Stimulated activated CD8-positive, alpha-beta memory T cell treated with anti-CD3 and anti-CD28 coated beads, Interleukin-15, amount 100 ng/mL, for 24 hours (primary cell): ENCODE results near the gene ITGB2.

ENCODE experiments used
- DNase-seq: peaks from one replicate; pipeline ENCODE4 v3.0.0-alpha.2; 2020; ENCODE audit warnings: low read depth

The ITGB2 gene

DNA sequence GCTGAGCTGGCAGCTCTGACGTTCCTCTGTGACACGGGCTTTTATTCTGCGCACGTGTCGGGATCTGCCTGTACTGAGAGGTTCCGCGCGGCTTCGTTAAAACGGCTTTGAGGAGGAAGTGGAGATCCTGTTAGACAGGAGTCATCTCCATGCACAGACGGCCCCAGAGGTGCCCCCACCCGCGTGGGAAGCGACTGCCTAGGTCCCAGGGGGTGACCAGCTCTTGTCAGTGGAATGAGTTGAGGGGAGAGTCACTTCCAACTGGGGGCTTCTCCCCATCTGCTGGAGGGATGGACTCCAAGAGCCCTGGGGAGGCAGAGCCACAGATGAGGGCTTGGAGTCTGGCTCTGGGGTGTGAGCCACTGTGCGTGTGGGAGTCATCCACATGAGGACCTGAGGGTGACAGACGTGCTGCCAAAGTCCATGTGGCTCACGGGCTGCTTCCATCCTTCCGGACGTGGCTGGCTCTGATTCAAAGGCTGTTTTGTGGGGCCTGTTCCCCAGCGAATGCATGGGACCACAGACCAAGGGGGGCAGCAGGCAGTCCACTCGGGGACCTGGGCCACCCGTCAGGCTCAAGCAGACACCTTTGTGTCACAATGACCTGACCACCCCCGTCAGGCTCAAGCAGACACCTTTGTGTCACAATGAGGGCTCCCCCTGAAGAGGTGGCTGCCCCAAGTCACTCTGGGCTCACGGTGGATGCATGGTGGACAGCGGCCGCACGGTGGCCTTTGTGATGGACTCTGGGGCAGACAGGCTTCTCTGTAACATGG, 74.0 kb downstream of the ITGB2 start:
- DNase-seq, result no peak

GRCh38 chr21:44846224-44846484, 74.5 kb downstream of the ITGB2 start:
- no peak for DNase-seq

DNA sequence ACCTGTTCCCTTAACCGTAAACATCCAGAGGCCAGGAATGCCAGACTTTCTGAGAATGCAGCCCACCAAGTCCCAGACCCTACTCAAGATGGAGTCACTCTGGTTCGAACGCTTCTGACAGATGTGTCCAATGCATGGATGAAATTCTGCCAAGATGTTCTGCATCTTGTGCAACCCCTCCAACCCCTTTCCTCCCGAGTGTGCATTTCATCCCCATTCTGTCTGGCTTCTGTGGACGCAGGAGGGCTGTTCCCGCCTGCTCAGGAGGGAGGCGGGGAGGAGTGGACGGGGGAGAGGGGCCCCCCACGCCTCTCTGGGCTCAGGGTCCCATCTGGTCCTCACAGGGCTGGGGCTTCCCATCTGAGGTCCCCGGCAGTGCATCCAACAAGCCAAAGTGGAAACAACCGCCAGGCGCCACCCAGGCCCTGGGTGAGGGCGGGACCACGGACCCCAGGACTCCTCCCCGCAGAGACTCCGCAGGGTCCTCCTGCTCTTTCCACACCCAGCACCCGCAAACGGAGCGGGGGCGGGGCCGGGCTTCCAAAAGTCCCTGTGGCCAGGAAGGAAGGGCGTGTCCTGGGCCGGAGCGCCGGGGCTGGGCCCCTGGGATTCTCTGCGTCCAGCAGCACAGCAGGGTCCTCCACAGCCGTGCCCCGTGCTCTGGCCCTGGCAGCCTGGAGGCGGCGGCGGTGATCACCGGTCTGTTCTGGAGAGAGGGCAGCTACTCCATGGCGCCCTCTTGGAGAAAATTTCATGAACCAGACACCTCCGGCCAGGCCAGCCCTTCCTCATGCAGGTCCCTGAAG, 75.1 kb downstream of the ITGB2 start:
- no peak for DNase-seq

DNA sequence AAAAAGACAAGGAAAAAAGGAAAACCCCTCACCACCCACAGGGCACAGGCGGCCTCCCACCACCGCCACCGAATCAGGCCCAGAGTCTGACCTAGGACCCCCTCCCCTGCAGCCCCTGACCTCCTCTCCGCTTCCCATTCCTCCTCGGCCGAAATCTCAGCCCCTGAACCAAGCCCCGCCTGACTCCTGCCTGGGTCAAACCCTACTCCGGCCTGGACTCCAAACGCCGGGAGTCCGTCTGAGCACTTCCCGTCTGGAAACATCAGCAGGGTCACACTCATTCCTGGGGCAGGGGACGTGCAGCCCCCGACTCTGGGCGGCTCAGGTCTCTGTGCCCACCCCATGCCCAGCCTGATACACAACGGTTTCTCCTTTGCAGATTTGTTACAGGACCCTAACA, 76.4 kb downstream of the ITGB2 start:
- DNase-seq, result no peak

GRCh38 chr21:44842721-44843445, 77.8 kb downstream of the ITGB2 start:
- no peak for DNase-seq

- no peak for DNase-seq
Observed at GRCh38 chr21:44842087-44842486, 78.6 kb downstream of the ITGB2 start.

DNA sequence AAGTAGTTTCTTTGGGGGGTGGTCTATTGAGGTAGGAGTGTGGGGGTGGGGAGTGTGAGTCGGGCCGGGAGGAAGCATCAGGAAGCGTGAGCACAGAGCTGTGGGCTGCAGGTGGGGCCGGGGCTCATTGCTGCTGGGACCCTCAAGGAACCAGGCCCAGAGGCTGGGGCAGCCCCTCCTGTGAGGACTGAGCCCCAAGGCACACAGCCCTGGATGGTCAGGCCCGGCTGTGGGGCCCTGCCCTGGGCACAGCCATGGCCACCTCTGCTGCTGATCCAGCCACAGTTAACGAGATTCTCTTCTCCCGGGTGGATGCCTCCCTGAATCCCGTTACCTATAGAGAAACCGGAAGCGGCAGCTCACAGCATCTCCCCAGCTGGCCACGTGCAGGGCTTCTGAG, 79.9 kb downstream of the ITGB2 start:
- DNase-seq, result no peak

- DNase-seq, result no peak
Observed at GRCh38 chr21:44838951-44839350, 81.7 kb downstream of the ITGB2 start.

DNA sequence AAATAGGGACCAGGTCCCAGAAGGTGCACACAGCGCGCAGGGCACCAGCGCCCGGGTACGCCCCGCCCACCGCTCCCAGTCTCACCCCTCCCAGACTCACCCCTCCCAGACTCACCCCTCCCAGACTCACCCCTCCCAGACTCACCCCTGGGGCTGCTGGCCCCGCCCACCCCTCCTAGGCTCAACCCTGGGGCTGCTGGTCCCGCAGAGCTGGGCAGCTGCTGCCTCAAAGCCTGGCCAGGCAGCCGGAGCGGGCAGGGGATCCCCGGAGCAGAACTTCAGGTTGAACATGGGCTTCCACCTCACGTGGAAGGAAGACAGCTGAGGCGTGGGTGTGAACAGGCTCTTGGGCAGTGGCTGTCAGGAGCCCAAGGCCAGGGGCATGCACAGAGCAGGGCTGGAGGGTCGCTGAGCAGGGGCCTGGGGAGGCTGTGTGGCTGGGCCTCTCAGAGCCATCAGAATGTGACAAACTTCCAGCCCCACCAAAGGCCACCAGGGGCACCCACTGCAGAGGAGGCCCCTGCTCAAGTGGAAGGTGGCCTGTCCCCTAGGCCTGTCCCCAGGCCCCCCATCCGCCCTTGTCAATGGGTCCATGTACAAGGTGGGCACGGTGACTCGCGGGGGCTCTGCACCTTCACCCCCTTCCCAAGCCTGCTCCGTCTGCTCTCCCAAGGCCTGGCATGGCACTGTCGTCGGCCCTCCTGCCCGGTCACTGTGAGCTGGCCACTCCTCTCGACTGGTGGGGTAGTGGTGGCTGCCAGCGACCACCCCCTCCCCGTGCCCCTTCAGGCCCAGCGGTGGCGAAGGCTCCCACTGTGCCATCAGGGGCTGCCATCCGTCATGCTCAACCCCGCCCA, 82.4 kb downstream of the ITGB2 start:
- no peak for DNase-seq

DNA sequence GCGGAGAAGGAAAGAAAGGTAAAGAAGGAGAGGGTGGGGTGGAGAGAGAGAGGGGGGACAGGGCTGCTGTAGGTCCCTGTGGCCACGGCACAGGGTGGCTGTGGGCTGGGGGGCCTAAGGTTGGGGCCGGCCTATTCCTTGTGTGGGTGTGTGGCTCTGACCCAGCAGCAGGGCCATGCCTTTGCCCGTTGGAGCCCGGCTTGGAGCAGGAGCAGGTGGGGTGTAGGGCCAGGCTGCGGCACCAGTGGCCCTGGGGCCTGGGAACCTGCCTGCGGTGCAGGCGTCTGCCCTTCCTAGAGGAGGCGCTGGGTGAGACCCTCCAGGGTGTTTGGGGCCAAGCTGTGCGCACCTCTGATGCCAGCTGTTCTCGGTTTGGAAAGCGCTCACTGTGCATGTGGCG, 83.2 kb downstream of the ITGB2 start:
- DNase-seq, result no peak

GRCh38 chr21:44836666-44837471, 83.8 kb downstream of the ITGB2 start:
- DNase-seq, result no peak

- no peak for DNase-seq
Observed at GRCh38 chr21:44836349-44836665, 84.4 kb downstream of the ITGB2 start.
